NCI-H2107 treated with DMSO at 0.1 percent for 48 hours (cell line): Measurements from ENCODE around the gene EYA4.

ENCODE experiments used
- DNase-seq: peaks from one replicate; lab custom pipeline; 2025; ENCODE audit not compliant: unreplicated experiment; lab: John Stamatoyannopoulos, UW

Gene EYA4

GRCh38 chr6:133288662-133289061 is 47.5 kb downstream of the EYA4 start:
- no peak for DNase-seq

GRCh38 chr6:133289733-133290306 is 48.7 kb downstream of the EYA4 start:
- DNase-seq = peak; percentile 35

GRCh38 chr6:133290930-133291329 is 49.8 kb downstream of the EYA4 start:
- DNase-seq = peak; percentile 26

- DNase-seq = no peak
Measured at GRCh38 chr6:133291671-133292070, 50.5 kb downstream of the EYA4 start.

- DNase-seq = no peak
Measured at GRCh38 chr6:133297657-133298056, 56.5 kb downstream of the EYA4 start.

GRCh38 chr6:133298335-133298734 is 57.2 kb downstream of the EYA4 start:
- no peak for DNase-seq

- DNase-seq = no peak
Measured at GRCh38 chr6:133298801-133299200, 57.6 kb downstream of the EYA4 start.

- no peak for DNase-seq
Measured at GRCh38 chr6:133300896-133301295, 59.7 kb downstream of the EYA4 start.

GRCh38 chr6:133301835-133302234 is 60.7 kb downstream of the EYA4 start:
- no peak for DNase-seq

GRCh38 chr6:133306931-133307330 is 65.8 kb downstream of the EYA4 start:
- DNase-seq = no peak

GRCh38 chr6:133309579-133309978 is 68.4 kb downstream of the EYA4 start:
- DNase-seq = no peak

- no peak for DNase-seq
Measured at GRCh38 chr6:133312006-133312405, 70.8 kb downstream of the EYA4 start.

GRCh38 chr6:133313068-133313467 is 71.9 kb downstream of the EYA4 start:
- no peak for DNase-seq

GRCh38 chr6:133314947-133315346 is 73.8 kb downstream of the EYA4 start:
- peak; percentile 45 for DNase-seq

GRCh38 chr6:133315811-133316210 is 74.7 kb downstream of the EYA4 start:
- peak; percentile 76 for DNase-seq

- no peak for DNase-seq
Measured at GRCh38 chr6:133317704-133318103, 76.5 kb downstream of the EYA4 start.

- no peak for DNase-seq
Measured at GRCh38 chr6:133326584-133326983, 85.4 kb downstream of the EYA4 start.

GRCh38 chr6:133333852-133334251 is 92.7 kb downstream of the EYA4 start:
- DNase-seq = no peak

GRCh38 chr6:133337308-133337707 is 96.2 kb downstream of the EYA4 start:
- DNase-seq = no peak

GRCh38 chr6:133339543-133340384 is 98.6 kb downstream of the EYA4 start:
- no peak for DNase-seq

- no peak for DNase-seq
Measured at GRCh38 chr6:133340557-133340956, 99.4 kb downstream of the EYA4 start.

- DNase-seq = peak; percentile 87
Measured at GRCh38 chr6:133341607-133342158, 100.5 kb downstream of the EYA4 start.
